ENCODE data around the gene LRRC1. TPM values are rescaled to one million over a fixed set of nuclear protein-coding genes. Genes with fewer than 3 reads are reported as not detected.

Gene LRRC1
- total RNA-seq = 1 to 10 TPM; 1.0 to 3.6 TPM

DNA sequence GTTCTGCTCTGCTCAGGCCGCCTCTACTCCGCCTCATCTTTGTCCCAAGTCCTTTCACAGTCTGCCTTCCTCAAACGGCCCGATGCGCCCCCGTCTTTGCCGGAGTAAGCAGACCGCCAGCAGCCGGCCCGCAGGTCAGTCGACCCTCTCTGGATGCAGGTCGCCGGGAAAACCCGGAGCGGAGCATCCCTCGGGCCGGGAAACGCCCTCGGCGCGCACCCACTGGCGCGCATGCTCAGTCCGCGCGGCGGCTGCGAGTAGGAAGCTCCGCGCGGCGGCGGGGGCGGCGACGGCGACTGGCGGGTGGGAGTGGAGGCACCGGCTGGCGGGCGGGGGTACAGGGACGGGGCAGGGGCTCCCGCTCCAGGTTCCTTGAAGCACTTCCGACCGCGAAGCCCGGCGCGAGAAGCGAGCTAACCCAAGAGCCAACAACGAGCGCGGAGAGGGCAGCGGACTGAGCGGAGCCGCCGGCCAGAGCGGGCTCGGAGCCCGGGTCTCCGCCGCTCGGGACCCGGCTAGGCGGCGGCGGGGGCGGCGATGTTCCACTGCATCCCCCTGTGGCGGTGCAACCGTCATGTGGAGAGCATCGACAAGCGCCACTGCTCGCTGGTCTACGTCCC, at the start of gene LRRC1:
Gene LRRC1, plus strand, starts transcription at position 286 of the 620 bp plus-strand sequence. Its CDS starts 252 bp downstream, at position 538.
- Mint-ChIP-seq H3K9me3 (no peaks in the 10 kb centered on the region), H3K27ac (peak within 1 kb of the TSS; percentile 51 to 97), H3K36me3 (peaks cover 0 to 5% of the 10 kb centered on the region in 2 donors)
- ATAC-seq = peak; percentile 73
- peak; percentile 85 to 92 for DNase-seq (ENCODE audit: low spot score in 2 of 2)

DNA sequence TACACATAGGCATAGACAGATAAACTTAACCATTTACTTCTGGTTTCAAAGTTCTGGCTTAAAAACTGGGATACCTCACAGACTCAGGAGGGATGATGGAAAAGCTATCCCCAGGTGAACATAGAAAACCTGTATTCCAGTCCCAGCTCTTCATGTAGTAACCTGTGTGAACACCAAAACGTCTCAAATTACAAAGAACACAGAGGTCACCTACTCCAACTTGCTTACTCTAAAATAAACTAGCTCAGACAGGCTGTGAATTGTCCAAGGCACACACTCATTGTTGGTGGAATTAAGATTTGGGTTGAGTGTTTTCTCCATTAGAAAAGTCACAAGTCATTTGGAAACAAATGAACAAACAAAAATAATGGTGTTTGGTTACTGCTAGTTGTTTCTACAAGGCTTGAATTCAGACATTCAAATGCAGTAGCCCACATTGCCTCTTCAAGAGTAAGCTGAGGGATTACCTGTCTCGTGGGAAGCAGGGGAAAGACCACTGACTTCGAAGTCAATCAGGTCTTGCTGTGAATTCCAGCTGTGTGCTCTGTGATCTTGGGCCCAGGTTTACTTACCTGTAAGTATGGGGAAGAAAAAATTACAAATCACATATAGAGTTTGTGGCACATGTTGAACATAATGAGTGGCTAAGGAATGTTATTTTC, 48.2 kb upstream of the LRRC1 start:
- DNase-seq (ENCODE audit: low spot score in 2 of 2) (no peak), ATAC-seq (no peak)
- Mint-ChIP-seq H3K36me3 (no peaks in the 10 kb centered on the region), H3K27ac (no peak overlapping the region), H3K9me3 (no peaks in the 10 kb centered on the region)

DNA sequence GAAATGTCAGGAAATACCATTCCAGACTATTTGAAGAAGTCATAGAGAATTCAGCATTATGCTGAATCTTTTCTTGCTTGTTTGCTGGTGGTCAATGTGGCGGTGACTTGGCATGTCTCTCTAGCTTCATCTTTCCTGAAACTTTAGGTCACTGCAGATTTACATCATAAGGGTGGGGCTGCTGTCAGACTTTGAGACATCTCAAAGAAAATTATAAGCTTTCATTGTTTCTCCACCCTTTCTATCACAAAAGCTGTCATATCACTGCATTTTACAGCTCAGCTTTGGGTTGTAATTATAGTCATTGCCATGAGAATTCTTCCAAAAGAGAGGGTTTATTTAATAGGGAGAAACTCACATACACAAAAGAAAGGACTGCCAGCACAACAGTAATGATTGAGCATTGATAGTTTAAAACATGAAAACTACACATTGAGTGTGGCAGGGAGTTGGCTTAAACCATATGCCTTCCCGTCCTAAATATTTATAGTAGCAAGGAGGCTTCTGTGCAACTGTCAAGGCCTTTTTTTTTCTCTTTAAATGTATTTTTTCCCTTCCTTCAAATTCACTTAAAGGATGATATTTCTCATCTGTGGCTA, 44.7 kb upstream of the LRRC1 start:
- no peaks in the 10 kb centered on the region for H3K36me3 Mint-ChIP-seq
- no peak overlapping the region for H3K27ac Mint-ChIP-seq
- DNase-seq (ENCODE audit: low spot score in 2 of 2) = no peak
- no peaks in the 10 kb centered on the region for H3K9me3 Mint-ChIP-seq
- no peak for ATAC-seq

DNA sequence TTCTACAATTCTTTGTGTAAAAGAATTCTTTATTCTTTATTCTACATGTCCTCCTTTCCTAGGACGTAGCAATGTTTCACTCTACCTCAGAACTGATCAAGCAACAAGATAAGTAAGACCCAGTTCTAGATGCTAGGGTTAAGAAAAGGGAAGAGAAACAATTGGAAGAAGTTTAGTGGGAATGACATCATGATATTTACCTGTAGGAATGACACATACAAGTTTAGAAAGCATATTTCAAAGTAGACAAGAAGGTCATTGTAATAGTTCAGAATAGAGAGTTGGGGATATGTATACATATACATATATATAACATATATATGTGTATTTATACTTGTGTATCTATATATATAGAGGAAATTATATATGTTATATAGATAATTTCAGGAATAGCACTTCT, 43.4 kb upstream of the LRRC1 start:
- no peaks in the 10 kb centered on the region for H3K9me3 Mint-ChIP-seq
- H3K27ac Mint-ChIP-seq = no peak overlapping the region
- no peaks in the 10 kb centered on the region for H3K36me3 Mint-ChIP-seq
- DNase-seq (ENCODE audit: low spot score in 2 of 2) = no peak
- ATAC-seq = no peak

DNA sequence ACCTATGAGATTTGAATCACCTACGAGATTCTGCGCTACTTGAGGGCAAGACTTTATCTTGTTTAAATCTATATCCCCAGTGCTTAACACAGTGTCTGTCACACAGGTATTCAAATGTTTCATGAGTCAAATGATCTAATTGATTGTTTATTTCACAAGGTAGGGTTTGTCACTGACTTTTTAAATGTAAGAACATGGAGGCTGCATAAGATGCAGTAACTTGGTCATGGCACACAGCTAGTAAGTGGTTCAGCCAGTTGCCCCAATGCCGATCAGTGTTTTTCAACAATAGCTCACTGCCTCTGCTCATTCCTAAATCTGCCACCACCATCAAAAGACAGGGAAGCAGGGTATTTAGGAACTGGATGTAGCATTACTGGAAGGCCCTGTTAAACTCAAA, 42.4 kb upstream of the LRRC1 start:
- ATAC-seq = no peak
- Mint-ChIP-seq H3K9me3 (no peaks in the 10 kb centered on the region), H3K36me3 (no peaks in the 10 kb centered on the region), H3K27ac (no peak overlapping the region)
- no peak for DNase-seq (ENCODE audit: low spot score in 2 of 2)

DNA sequence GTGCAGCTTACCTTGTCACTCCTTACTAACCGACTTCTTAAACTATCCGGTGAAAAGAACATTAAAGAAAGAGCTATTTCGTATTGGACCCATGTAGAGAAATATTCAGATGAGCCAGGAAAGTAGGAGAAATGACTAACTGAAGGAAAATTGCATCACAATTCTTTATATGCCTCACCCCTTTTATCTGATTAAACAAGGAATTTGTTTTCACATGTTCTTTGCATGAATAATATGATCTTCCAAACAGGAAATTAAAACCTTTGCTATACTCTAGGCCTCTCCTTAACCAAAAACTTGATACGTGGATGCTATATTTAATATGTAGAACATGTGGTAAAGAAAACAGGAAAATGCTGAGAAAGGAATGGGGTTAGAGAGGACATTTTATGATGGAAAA, 41.9 kb upstream of the LRRC1 start:
- no peaks in the 10 kb centered on the region for H3K36me3 Mint-ChIP-seq
- no peak for DNase-seq (ENCODE audit: low spot score in 2 of 2)
- no peak for ATAC-seq
- no peak overlapping the region for H3K27ac Mint-ChIP-seq
- no peaks in the 10 kb centered on the region for H3K9me3 Mint-ChIP-seq

DNA sequence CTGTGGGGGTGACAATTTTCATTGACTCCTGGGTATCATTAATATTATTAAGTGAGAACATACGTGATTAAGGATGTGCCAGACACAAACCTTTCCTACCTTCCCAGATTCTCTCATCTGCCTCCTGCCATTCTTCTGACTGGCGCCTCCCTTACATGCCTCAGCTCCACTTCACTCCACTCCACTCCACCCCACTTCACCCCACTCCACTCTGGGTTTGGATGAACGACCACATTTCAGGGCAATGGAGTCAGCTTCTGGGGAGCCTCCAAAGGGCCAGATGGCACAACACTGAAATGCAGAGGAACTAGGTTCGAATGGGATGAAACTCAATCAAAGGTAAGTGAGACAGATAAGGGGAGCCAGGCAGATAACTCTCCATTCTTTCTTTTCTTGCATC, 40.5 kb upstream of the LRRC1 start:
- DNase-seq (ENCODE audit: low spot score in 2 of 2) (no peak), ATAC-seq (no peak)
- no peak overlapping the region for H3K27ac Mint-ChIP-seq
- no peaks in the 10 kb centered on the region for H3K9me3 Mint-ChIP-seq
- no peaks in the 10 kb centered on the region for H3K36me3 Mint-ChIP-seq

DNA sequence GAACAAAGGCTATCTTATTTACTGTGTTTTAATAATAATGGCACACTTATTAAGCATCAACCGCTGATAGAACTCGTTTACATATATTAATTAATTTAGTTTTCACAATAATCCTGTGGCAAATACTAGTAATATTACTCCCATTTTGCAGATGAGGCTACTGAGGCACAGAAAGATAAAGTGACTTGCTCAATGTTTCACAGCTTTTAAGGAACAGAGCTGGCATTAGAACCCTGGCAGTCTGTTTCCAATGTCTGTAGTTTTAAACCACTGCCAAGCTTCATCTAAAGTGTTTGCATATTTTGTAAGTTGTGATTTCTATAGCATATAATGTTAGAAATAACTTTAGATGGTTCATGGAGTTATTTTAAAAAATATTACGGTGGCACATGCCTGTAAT, 38.4 kb upstream of the LRRC1 start:
- H3K27ac Mint-ChIP-seq = no peak overlapping the region
- ATAC-seq = no peak
- no peak for DNase-seq (ENCODE audit: low spot score in 2 of 2)
- H3K9me3 Mint-ChIP-seq = no peaks in the 10 kb centered on the region
- no peaks in the 10 kb centered on the region for H3K36me3 Mint-ChIP-seq

DNA sequence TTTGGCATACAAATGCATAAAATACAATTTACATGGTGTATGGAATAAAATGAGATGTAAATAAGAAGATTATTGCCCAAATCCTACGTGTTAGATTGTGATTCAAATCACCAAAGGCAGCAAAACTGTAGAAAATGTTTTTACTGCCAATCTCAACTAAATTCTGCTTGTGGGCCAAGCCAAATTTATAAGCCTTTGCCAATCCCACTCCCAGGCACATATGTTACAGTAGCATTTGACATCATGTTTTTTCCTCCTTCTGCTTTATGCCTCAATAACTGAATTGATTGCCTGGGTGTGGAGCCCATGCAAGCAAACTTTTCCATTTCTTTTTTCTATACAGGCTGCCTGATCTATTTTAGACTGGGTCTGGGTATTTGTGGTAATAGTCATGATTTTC, 36.3 kb upstream of the LRRC1 start:
- DNase-seq (ENCODE audit: low spot score in 2 of 2) (no peak), ATAC-seq (no peak)
- H3K9me3 Mint-ChIP-seq = peaks cover 0 to 2% of the 10 kb centered on the region in 2 donors
- H3K27ac Mint-ChIP-seq = no peak overlapping the region
- H3K36me3 Mint-ChIP-seq = no peaks in the 10 kb centered on the region

DNA sequence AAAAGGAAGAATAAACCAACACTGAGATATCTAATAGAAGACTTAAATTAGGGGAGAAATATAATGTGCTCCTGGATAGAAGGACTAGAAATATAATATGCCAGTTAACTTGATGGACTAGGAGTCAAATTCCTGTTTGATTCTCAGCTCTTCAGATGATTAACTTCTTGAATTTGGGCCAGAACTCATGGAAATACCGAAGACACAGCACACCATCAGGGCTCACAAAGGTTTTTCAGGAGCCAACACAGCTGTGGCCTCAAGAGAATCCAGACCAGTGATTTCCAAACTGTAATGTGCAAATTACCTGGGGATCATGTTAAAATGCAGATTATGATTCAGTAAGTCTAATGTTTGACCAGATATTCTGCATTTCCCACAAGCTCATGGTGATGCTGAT, 33.8 kb upstream of the LRRC1 start:
- Mint-ChIP-seq H3K27ac (no peak overlapping the region), H3K9me3 (peaks cover 0 to 2% of the 10 kb centered on the region in 2 donors), H3K36me3 (no peaks in the 10 kb centered on the region)
- DNase-seq (ENCODE audit: low spot score in 2 of 2) (no peak), ATAC-seq (no peak)

DNA sequence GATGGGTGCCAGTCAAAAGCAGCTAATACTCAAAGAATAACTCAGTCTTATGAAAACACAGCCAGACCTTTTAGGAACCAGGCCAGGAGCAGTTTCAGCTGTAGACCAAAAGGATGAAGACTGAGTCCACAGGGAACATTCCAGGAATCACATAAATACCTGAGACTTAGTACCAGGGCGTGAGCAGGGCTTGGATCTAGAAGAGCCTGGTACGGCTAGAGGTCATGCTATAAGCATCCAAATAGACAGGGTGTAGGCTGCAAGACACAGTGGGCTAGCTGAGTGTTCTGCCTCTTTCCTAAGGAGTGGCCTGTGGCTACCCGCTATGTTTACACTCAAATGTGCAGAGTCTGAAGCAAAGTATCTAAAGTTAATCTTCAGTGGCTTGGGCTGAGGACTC, 29.5 kb upstream of the LRRC1 start:
- DNase-seq (ENCODE audit: low spot score in 2 of 2) (no peak), ATAC-seq (no peak)
- Mint-ChIP-seq H3K9me3 (peaks cover 0 to 2% of the 10 kb centered on the region in 2 donors), H3K36me3 (no peaks in the 10 kb centered on the region), H3K27ac (no peak overlapping the region)

DNA sequence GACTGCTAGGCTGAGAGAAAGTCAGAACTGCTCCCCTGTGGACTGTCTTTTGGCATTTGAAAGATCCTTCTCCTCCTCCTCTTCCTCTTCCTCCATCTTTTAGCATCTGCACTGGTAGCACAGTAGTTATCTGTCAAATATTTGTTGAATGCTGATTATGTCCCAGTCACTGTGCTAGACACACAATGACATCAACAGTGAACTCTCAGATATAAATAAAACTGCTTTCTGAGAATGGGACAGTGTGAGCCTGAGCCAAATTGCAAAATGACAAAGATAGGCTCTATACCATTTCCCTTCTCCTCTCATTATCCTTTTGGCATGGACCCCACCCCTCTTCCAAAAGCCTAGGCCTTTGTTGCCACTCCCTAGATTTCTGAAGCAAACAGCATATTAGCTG, 27.9 kb upstream of the LRRC1 start:
- Mint-ChIP-seq H3K36me3 (no peaks in the 10 kb centered on the region), H3K9me3 (peaks cover 0 to 2% of the 10 kb centered on the region in 2 donors), H3K27ac (no peak overlapping the region)
- DNase-seq (ENCODE audit: low spot score in 2 of 2) (no peak), ATAC-seq (no peak)

DNA sequence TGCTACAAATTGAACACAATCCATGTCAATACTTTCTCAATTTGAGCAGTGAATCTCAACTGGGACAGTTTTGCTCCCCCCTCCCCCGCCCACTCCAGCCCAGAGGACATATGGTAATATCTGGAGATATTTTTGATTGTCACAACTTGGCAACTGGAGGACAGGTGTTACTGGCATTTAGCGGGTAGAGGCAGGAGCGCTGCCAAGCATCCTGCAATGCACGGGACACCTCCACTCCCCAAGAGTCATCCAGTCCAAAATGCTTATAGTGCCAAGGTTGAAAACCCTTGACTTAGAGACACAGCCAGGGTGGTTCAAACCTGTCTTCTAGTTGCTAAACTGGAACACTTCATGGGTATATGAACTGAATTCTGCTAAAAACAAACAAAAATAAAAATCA, 26.9 kb upstream of the LRRC1 start:
- no peak for DNase-seq (ENCODE audit: low spot score in 2 of 2)
- H3K36me3 Mint-ChIP-seq = no peaks in the 10 kb centered on the region
- no peaks in the 10 kb centered on the region for H3K9me3 Mint-ChIP-seq
- ATAC-seq = no peak
- H3K27ac Mint-ChIP-seq = no peak overlapping the region

DNA sequence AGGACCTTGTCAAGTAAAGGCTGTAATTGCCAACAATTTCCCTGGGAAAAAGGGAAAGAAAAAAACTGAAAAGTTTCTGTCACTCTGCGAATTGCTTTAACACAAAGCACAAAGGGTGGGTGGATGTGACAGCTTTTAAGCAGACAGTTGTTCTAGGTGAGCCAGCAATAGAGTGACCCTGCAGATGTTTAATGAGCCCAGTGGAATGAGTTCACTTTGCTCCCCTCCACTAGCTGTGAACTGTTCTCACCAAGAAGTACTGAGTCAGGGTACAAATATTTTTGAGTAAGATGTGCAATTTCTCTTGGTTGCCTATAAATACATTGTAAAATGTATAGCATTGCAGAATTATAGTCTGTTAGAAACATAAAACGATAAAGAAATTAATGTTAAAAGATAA, 26.2 kb upstream of the LRRC1 start:
- DNase-seq (ENCODE audit: low spot score in 2 of 2) (no peak), ATAC-seq (no peak)
- no peaks in the 10 kb centered on the region for H3K36me3 Mint-ChIP-seq
- no peaks in the 10 kb centered on the region for H3K9me3 Mint-ChIP-seq
- H3K27ac Mint-ChIP-seq = no peak overlapping the region

DNA sequence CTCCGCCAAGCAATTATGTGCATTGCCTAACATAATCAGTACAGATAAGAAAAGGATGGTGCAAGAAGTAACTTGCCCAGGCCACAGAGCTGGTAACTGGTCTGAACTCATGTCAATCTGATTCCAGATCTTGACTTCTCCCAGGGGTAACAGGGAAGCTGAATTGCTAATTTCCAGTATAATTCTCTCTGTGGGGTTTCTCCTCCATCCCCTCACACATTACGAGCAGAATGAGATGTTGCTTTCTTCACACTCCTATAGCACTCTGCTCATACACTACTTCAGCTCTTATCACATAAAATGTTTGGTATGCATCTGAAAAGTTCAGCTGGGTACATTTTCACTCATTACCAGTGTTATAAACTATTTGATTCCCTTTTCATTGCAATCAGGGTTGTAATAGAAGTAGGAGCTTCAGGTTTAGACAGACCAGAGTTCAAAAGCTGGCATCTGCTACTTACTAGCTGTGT, 24.0 kb upstream of the LRRC1 start:
- no peak for DNase-seq (ENCODE audit: low spot score in 2 of 2)

DNA sequence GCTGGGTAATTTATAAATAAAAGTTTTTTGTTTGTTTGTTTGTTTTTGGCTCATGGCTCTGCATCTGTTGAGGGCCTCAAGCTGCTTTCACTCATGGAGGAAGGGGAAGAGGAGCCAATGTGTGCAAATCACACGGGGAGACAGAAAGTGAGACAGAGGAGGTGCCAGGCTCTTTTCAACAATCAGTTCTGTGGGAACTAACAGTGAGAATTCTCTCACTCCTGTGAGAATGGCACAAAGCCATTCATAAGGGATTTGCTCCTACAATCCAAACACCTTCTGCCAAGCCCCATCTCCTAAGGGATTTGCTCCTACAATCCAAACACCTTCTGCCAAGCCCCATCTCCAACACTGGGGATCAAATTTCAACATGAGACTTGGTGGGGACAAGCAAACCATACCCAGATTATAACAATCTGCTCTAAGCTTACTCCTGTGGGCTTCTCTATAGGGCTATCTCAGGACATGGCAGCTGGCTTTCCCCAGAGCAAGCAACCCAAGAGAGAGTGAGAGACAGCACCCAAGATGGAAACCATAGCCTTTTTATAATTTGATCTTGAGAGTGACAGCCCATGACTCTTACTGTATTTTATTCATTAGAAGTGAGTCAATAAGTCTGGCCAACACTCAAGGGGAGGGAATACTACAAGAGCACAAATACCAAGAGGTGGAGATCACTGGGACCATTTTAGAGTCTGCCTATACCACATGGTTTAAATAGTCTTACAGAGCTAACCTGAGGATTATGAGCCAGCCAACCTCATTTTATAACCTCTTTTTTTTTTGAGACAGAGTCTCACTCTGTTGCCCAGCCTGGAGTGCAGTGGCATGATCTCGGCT, 22.8 kb upstream of the LRRC1 start:
- Mint-ChIP-seq H3K9me3 (peaks cover 6 to 10% of the 10 kb centered on the region in 2 donors), H3K27ac (no peak overlapping the region), H3K36me3 (peaks cover 8 to 17% of the 10 kb centered on the region in 2 donors)
- no peak for ATAC-seq
- no peak for DNase-seq (ENCODE audit: low spot score in 2 of 2)

More for the DNA sequence above, 24.0 kb upstream of the LRRC1 start:
- no peak for ATAC-seq
- H3K9me3 Mint-ChIP-seq = peaks cover 6 to 10% of the 10 kb centered on the region in 2 donors
- peaks cover 8 to 17% of the 10 kb centered on the region in 2 donors for H3K36me3 Mint-ChIP-seq
- H3K27ac Mint-ChIP-seq = no peak overlapping the region

All from activated naive CD4-positive, alpha-beta T cell treated with anti-CD3 and anti-CD28 coated beads, Interleukin-2, amount 50 U/mL, for 72 hours (primary cell).